DND-41 (cell line): Measurements from ENCODE around the gene KLHL24.
A peak's percentile ranks its signal among the peaks of the same experiment; 100 is the strongest.

Source experiments
- ATAC-seq: fragments of 200-7000 bp; cut with Tn5 transposase; 3 replicates; pipeline ENCODE4 v1.9.1; 2021; ENCODE audit warnings: low read depth; ENCODE audit not compliant: insufficient read depth
- DNase-seq: peaks from one replicate; pipeline ENCODE4 v3.0.0-alpha.2; 2020
- H2AFZ ChIP-seq: 2 replicates; pipeline ENCODE4 v1.6.0; 2012; ENCODE audit warnings: low read depth, low read length
- H3K27ac ChIP-seq: 2 replicates; pipeline ENCODE4 v1.5.1; 2012; ENCODE audit warnings: low read length, inconsistent platforms
- H3K27me3 ChIP-seq: fragments of 200-600 bp; sonication (generic); 2 replicates; pipeline ENCODE4 v1.6.0; 2012; ENCODE audit warnings: low read length, mild to moderate bottlenecking, inconsistent platforms; ENCODE audit not compliant: insufficient read depth, poor library complexity
- H3K36me3 ChIP-seq: 2 replicates; pipeline ENCODE4 v1.5.1; 2012; ENCODE audit warnings: low read length, inconsistent platforms; ENCODE audit not compliant: insufficient read depth
- H3K4me1 ChIP-seq: 2 replicates; pipeline ENCODE4 v1.5.1; 2012; ENCODE audit warnings: mild to moderate bottlenecking, low read length; ENCODE audit not compliant: insufficient read depth
- H3K4me2 ChIP-seq: 2 replicates; pipeline ENCODE4 v1.6.0; 2012; ENCODE audit warnings: mild to moderate bottlenecking, moderate library complexity, low read length, inconsistent platforms; ENCODE audit not compliant: insufficient read depth
- H3K4me3 ChIP-seq, 2 experiments: fragments of 200-600 bp in 1 of 2; shearing (Covaris generic) in 1 of 2; 2 replicates each; pipeline ENCODE4 v1.5.1; 2012 to 2016; ENCODE audit warnings: inconsistent platforms in 2 of 2, low read length in 2 of 2, mild to moderate bottlenecking in 2 of 2, low read depth in 1 of 2, moderate library complexity in 1 of 2
- H3K79me2 ChIP-seq: 2 replicates; pipeline ENCODE4 v1.6.0; 2012; ENCODE audit warnings: low read length, inconsistent platforms; ENCODE audit not compliant: insufficient read depth
- H3K9ac ChIP-seq: 2 replicates; pipeline ENCODE4 v1.6.0; 2012; ENCODE audit warnings: low read depth, mild to moderate bottlenecking, inconsistent platforms, low read length, moderate library complexity
- H3K9me3 ChIP-seq: 2 replicates; pipeline ENCODE4 v1.5.1; 2012; ENCODE audit warnings: low read length, moderate library complexity, mild to moderate bottlenecking, inconsistent platforms; ENCODE audit not compliant: insufficient read depth, severe bottlenecking
- H4K20me1 ChIP-seq: 2 replicates; pipeline ENCODE4 v1.6.0; 2012; ENCODE audit warnings: low read length; ENCODE audit not compliant: insufficient read depth
- EZH2 ChIP-seq: IDR thresholded peaks from 3 replicates; pipeline ENCODE4 v1.6.1; 2012; ENCODE audit warnings: borderline replicate concordance, low read depth, mild to moderate bottlenecking, moderate library complexity, low read length, inconsistent platforms; ENCODE audit not compliant: severe bottlenecking
- TF ChIP-seq, protein P1 (sequence below): IDR thresholded peaks from 2 replicates; pipeline ENCODE4 v1.5.1; 2012; ENCODE audit warnings: borderline replicate concordance, low read length, moderate library complexity, mild to moderate bottlenecking; ENCODE audit not compliant: poor library complexity, severe bottlenecking; ENCODE audit errors: extremely low read depth

KLHL24 gene

GRCh38 chr3:183697123-183697609, 61.7 kb downstream of the KLHL24 start:
- Histone ChIP-seq H3K9ac (peak overlapping the region; percentile 93), H3K4me2 (peak overlapping the region; percentile 91), H3K36me3 (peaks cover 12% of the 10 kb centered on the region), H3K27ac (peak overlapping the region; percentile 80), H3K79me2 (peaks cover 51% of the 10 kb centered on the region), H3K4me1 (peaks cover 39% of the 10 kb centered on the region), H3K27me3 (no peaks in the 10 kb centered on the region), H2AFZ (peak overlapping the region; percentile 100), H3K9me3 (no peaks in the 10 kb centered on the region), H4K20me1 (peaks cover 25% of the 10 kb centered on the region), H3K4me3 (peak overlapping the region; percentile 32 to 76; a peak in 3 of 4 replicates)
- ATAC-seq (no peak), DNase-seq (no peak)
- TF ChIP-seq, protein P1, sequence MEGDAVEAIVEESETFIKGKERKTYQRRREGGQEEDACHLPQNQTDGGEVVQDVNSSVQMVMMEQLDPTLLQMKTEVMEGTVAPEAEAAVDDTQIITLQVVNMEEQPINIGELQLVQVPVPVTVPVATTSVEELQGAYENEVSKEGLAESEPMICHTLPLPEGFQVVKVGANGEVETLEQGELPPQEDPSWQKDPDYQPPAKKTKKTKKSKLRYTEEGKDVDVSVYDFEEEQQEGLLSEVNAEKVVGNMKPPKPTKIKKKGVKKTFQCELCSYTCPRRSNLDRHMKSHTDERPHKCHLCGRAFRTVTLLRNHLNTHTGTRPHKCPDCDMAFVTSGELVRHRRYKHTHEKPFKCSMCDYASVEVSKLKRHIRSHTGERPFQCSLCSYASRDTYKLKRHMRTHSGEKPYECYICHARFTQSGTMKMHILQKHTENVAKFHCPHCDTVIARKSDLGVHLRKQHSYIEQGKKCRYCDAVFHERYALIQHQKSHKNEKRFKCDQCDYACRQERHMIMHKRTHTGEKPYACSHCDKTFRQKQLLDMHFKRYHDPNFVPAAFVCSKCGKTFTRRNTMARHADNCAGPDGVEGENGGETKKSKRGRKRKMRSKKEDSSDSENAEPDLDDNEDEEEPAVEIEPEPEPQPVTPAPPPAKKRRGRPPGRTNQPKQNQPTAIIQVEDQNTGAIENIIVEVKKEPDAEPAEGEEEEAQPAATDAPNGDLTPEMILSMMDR, result no peak
- no peak for TF ChIP-seq EZH2

DNA sequence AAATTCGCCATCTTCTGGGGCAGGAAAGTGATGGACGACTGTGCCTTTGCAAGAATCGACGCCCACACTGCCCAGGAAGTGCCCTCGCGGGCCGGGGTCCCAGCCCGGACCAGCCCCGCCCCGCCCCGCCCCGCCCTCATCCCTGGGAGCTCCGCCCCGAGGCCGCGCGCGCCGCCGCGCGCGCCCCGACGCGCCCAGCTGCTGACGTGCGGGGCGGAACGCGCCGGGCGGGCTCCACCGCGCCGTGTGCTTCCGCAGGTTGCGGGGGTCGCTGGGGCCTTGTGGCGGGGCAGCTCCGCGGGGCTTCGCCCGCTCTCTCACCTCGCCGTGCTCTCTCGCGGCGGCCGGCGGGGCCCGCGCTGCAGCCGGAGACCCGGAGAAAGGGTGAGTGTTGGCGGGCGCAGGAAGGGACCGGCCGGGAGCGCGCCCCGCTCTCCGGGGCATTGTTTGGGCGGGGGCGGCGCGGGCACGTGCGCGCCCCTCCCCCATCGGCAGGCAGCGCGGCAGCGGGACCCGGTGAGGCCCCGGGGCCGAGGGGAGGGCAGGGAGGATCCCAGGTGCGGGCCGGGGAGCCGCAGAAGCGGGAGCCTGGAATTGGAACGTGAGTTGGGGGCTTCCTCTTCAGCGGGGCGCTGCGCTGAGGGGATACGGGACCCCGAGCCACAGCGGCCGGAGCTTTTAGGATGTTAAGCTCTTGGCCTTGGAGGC, 62.3 kb downstream of the KLHL24 start, which contains the start of gene YEATS2:
Gene YEATS2, plus strand, starts transcription at position 188 of the 708 bp plus-strand sequence. CDS start 17,366 bp downstream, outside the sequence.
- H3K9me3 ChIP-seq, result no peaks in the 10 kb centered on the region
- no peaks in the 10 kb centered on the region for H3K27me3 ChIP-seq
- peaks cover 27% of the 10 kb centered on the region for H4K20me1 ChIP-seq
- H3K9ac ChIP-seq, result peak within 1 kb of the TSS; percentile 93
- peaks cover 57% of the 10 kb centered on the region for H3K79me2 ChIP-seq
- peak within 1 kb of the TSS; percentile 84 for H3K27ac ChIP-seq
- DNase-seq (peak; percentile 83), ATAC-seq (peak; percentile 78)
- H3K4me1 ChIP-seq, result peaks cover 39% of the 10 kb centered on the region
- peak within 1 kb of the TSS; percentile 91 for H3K4me2 ChIP-seq
- peak within 1 kb of the TSS; percentile 53 to 76 for H3K4me3 ChIP-seq
- peak within 1 kb of the TSS; percentile 100 for H2AFZ ChIP-seq
- TF ChIP-seq EZH2, result no peak
- TF ChIP-seq, protein P1, result no peak
- H3K36me3 ChIP-seq, result peaks cover 13% of the 10 kb centered on the region

DNA sequence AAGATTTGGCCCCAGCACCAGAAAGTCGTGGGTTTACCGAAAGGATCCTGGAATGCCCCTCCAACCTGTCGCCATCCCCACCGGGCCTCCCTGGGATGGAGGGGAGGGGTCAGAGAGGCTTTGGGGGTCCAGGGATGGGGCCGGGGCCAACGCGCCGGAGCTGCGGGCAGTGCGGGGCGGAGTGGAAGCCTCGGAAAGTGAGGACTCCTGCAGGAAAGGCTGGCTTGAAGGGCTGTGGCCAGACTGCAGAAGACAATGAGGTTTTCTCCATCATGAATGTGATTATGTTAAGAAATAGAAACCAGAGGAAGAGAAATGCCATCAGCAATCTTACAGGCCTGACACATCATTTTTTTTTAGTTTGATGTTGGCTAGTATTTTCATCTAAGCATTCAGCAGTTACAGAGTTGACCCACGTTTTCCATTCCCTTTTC, 62.9 kb downstream of the KLHL24 start:
- Histone ChIP-seq H2AFZ (peak overlapping the region; percentile 78), H3K9ac (peak overlapping the region; percentile 93), H3K4me2 (peak overlapping the region; percentile 70), H3K79me2 (peaks cover 63% of the 10 kb centered on the region), H3K4me3 (peak overlapping the region; percentile 53 to 76), H3K27me3 (no peaks in the 10 kb centered on the region), H3K9me3 (no peaks in the 10 kb centered on the region), H3K27ac (peak overlapping the region; percentile 84), H3K36me3 (peaks cover 13% of the 10 kb centered on the region), H3K4me1 (peaks cover 39% of the 10 kb centered on the region), H4K20me1 (peaks cover 32% of the 10 kb centered on the region)
- DNase-seq, result no peak
- peak; percentile 41 for ATAC-seq
- no peak for TF ChIP-seq EZH2
- TF ChIP-seq, protein P1, result no peak
